ENCODE measurements around the gene HMGN5. TPM values are rescaled to one million over a fixed set of nuclear protein-coding genes. Genes with fewer than 3 reads are reported as not detected.

The HMGN5 gene
- total and polyA plus RNA-seq, 2 of the 8 experiments (the other 6 are each of a cell fraction or from before 2014, with no cell fraction given): 6.0 to 20.4 TPM

GRCh38 chrX:81174286-81174685 lies 27.4 kb downstream of the HMGN5 start:
- Histone ChIP-seq H3K27ac (ENCODE audit: low read depth, low read length) (no peak overlapping the region), H3K4ac (replicated peaks; ENCODE audit: insufficient read length, low read depth, low read length) (no peak overlapping the region), H2BK12ac (ENCODE audit: low read depth, low read length) (no peak overlapping the region), H4K5ac (ENCODE audit: insufficient read length, low read depth, low read length) (no peak overlapping the region), H2BK15ac (ENCODE audit: low read length) (no peak overlapping the region), H3K36me3 (ENCODE audit: control insufficient read depth in 2 of 4, insufficient read depth in 4 of 4, low read length in 3 of 4) (no peaks in the 10 kb centered on the region), H2AFZ (ENCODE audit: low read length) (no peak overlapping the region), H3K4me3 (ENCODE audit: extremely low read depth in 1 of 4, insufficient read depth in 2 of 4, low read depth in 3 of 4, low read length in 4 of 4) (no peak overlapping the region), H4K8ac (ENCODE audit: extremely low read depth, insufficient read depth, low read length) (no peak overlapping the region), H4K20me1 (replicated peaks in 1 of 2; ENCODE audit: control insufficient read depth in 1 of 2, insufficient read depth in 2 of 2, low read length in 2 of 2) (no peaks in the 10 kb centered on the region), H3K14ac (ENCODE audit: insufficient read length) (no peak overlapping the region), H3K56ac (replicated peaks; ENCODE audit: insufficient read length, low read depth, low read length) (no peak overlapping the region), H2AK5ac (ENCODE audit: low read depth, low read length) (no peak overlapping the region), H2BK120ac (replicated peaks; ENCODE audit: low read depth, low read length) (no peak overlapping the region), H3K79me1 (ENCODE audit: low read depth, low read length) (no peaks in the 10 kb centered on the region), H3K18ac (ENCODE audit: extremely low read depth, low read length) (no peak overlapping the region), H3K9me3 (ENCODE audit: insufficient read depth in 2 of 2, low read depth in 1 of 2, low read length in 1 of 2) (no peaks in the 10 kb centered on the region), H3K27me3 (replicated peaks in 1 of 4; ENCODE audit: control insufficient read depth in 3 of 4, extremely low read depth in 1 of 4, insufficient read depth in 3 of 4, low read length in 3 of 4) (no peaks in the 10 kb centered on the region), H3K23me2 (ENCODE audit: low read depth, low read length) (no peaks in the 10 kb centered on the region), H2BK5ac (ENCODE audit: low read depth, low read length) (no peak overlapping the region), H3K79me2 (ENCODE audit: control insufficient read depth in 1 of 2, insufficient read depth in 2 of 2, low read length in 2 of 2) (no peaks in the 10 kb centered on the region), H2BK20ac (ENCODE audit: low read length) (no peak overlapping the region), H3K23ac (ENCODE audit: insufficient read length) (no peak overlapping the region), H3K4me2 (ENCODE audit: insufficient read depth in 1 of 2, low read depth in 2 of 2, low read length in 2 of 2) (no peak overlapping the region), H4K91ac (replicated peaks; ENCODE audit: insufficient read length, low read length) (no peak overlapping the region), H3K4me1 (replicated peaks in 1 of 4; ENCODE audit: control insufficient read depth in 3 of 4, insufficient read depth in 4 of 4, low read length in 3 of 4) (no peaks in the 10 kb centered on the region), H3K9ac (replicated peaks in 1 of 4; ENCODE audit: extremely low read depth in 1 of 4, low read depth in 3 of 4, low read length in 3 of 4) (no peak overlapping the region)
- 0% methylated on average over 1 of the region's 1 CpG; no CpG with 5 or more reads in 1 of the 2 experiments for WGBS, 2 experiments (ENCODE audit: extremely low coverage in 1 of 2, insufficient coverage in 1 of 2, insufficient read length in 1 of 2, insufficient replicate concordance in 2 of 2, low coverage in 1 of 2, low lambda C conversion rate in 2 of 2, missing lambda C conversion rate in 1 of 2)
- ChIA-PET POLR2A (ENCODE audit: partially characterized antibody) (no interaction called here), CTCF (ENCODE audit: partially characterized antibody) (interaction anchor here (1.7 kb wide), 1 partner anchor 21 kb away, joined by 5 read pairs; no protein-coding TSS in a partner anchor)
- DNase-seq (ENCODE audit: low read depth in 1 of 2, low spot score in 2 of 2) (no peak), FAIRE-seq (no peak)
- TF ChIP-seq CBX5 (IDR thresholded peaks at IDR 0.05; ENCODE audit: low read depth, low read length) (no peak), SIN3A (conservative IDR thresholded peaks at IDR 0.05 in 1 of 2, IDR thresholded peaks at IDR 0.05 in 1 of 2; ENCODE audit: low read depth in 1 of 2, low read length in 2 of 2) (no peak), CEBPB (IDR thresholded peaks at IDR 0.05; ENCODE audit: low read depth, low read length) (no peak), BACH1 (IDR thresholded peaks at IDR 0.05; ENCODE audit: low read length) (no peak), RAD21 (IDR thresholded peaks at IDR 0.05 in 1 of 2, conservative IDR thresholded peaks at IDR 0.05 in 1 of 2; ENCODE audit: low read depth in 2 of 2, low read length in 2 of 2) (peak in 1 of 2 experiments; percentile 23; a peak in 2 of 4 replicates), BRCA1 (IDR thresholded peaks at IDR 0.05; ENCODE audit: low read depth, low read length) (no peak), SP1 (IDR thresholded peaks at IDR 0.05; ENCODE audit: low read depth, low read length) (no peak), POLR2A (IDR thresholded peaks at IDR 0.05; ENCODE audit: control extremely low read depth in 1 of 2, low read depth in 2 of 2, low read length in 2 of 2) (no peak), CTCF (IDR thresholded peaks at IDR 0.05; ENCODE audit: control extremely low read depth in 1 of 3, insufficient read depth in 1 of 3, low read depth in 1 of 3, low read length in 3 of 3) (peak in 1 of 3 experiments; percentile 2; a peak in 2 of 4 replicates), RFX5 (IDR thresholded peaks at IDR 0.05; ENCODE audit: borderline replicate concordance, low read depth, low read length) (no peak), ATF3 (IDR thresholded peaks at IDR 0.05; ENCODE audit: insufficient read depth, low read depth, low read length) (no peak)

All from H1 (cell line).